Tibial nerve (tissue), 4 donors: ENCODE results near the gene MTNR1A.

Source experiments
- CTCF ChIP-seq, 5 experiments: fragments of 200-600 bp in 3 of 5; fragments of 450-650 bp in 2 of 5; sonication (generic) in 3 of 5; IDR thresholded peaks; one replicate each; pipeline ENCODE4 v1.5.1; 2016 to 2019; ENCODE audit warnings: antibody characterized with exemption in 5 of 5, mild to moderate bottlenecking in 3 of 5, moderate library complexity in 2 of 5
- EP300 ChIP-seq, 2 donors: sonication (generic); formaldehyde crosslinking; IDR thresholded peaks; one replicate each; pipeline ENCODE4 v1.6.1; 2017; ENCODE audit warnings: antibody characterized with exemption in 2 of 2, mild to moderate bottlenecking in 1 of 2
- POLR2A ChIP-seq, 2 donors: fragments of 450-650 bp; IDR thresholded peaks; one replicate each; pipeline ENCODE4 v1.6.1; 2017; ENCODE audit warnings: antibody characterized with exemption in 2 of 2, mild to moderate bottlenecking in 2 of 2, moderate library complexity in 2 of 2

- TF ChIP-seq CTCF (IDR thresholded peaks at IDR 0.05): no peak
- TF ChIP-seq EP300 (IDR thresholded peaks at IDR 0.05): no peak
- no peak for TF ChIP-seq POLR2A (IDR thresholded peaks at IDR 0.05)
These were observed 58.3 kb downstream of the MTNR1A start for GRCh38 chr4:186497043-186497442.
